ENCODE results near the gene ZNF445.
"Not testable (repeated sequence)": the region's sequence is repeated elsewhere in the genome, so short reads cannot be mapped to it uniquely, and the experiment has no call there.

ZNF445 gene

GRCh38 chr3:44476181-44476611 lies 1.3 kb downstream of the ZNF445 start:
- DNase-seq: no peak
- ATAC-seq: no peak

- not testable (repeated sequence) for DNase-seq, ATAC-seq
Observed at GRCh38 chr3:44474886-44475285, 2.6 kb downstream of the ZNF445 start.

- DNase-seq (no peak), ATAC-seq (no peak)
Observed at GRCh38 chr3:44470430-44470829, 7.0 kb downstream of the ZNF445 start.

- DNase-seq: no peak
- ATAC-seq: no peak
Observed at GRCh38 chr3:44469914-44470313, 7.6 kb downstream of the ZNF445 start.

GRCh38 chr3:44468572-44469520 lies 8.6 kb downstream of the ZNF445 start:
- DNase-seq (peak; percentile 31), ATAC-seq (no peak)

- not testable (repeated sequence) for ATAC-seq, DNase-seq
Observed at GRCh38 chr3:44468099-44468537, 9.4 kb downstream of the ZNF445 start.

- ATAC-seq (no peak), DNase-seq (no peak)
Observed at GRCh38 chr3:44467241-44467640, 10.2 kb downstream of the ZNF445 start.

GRCh38 chr3:44464920-44465319 lies 12.6 kb downstream of the ZNF445 start:
- DNase-seq, ATAC-seq: not testable (repeated sequence)

GRCh38 chr3:44464509-44464908 lies 13.0 kb downstream of the ZNF445 start:
- no peak for DNase-seq
- ATAC-seq: no peak

- not testable (repeated sequence) for DNase-seq, ATAC-seq
Observed at GRCh38 chr3:44460050-44460449, 17.4 kb downstream of the ZNF445 start.

- ATAC-seq (no peak), DNase-seq (no peak)
Observed at GRCh38 chr3:44455318-44455717, 22.2 kb downstream of the ZNF445 start.

GRCh38 chr3:44454258-44454657 lies 23.2 kb downstream of the ZNF445 start:
- ATAC-seq: no peak

GRCh38 chr3:44451441-44451840 lies 26.0 kb downstream of the ZNF445 start:
- no peak for DNase-seq
- ATAC-seq: no peak

More at GRCh38 chr3:44454258-44454657, 23.2 kb downstream of the ZNF445 start:
- DNase-seq: no peak

- no peak for DNase-seq
- ATAC-seq: no peak
Observed at GRCh38 chr3:44446929-44447328, 30.5 kb downstream of the ZNF445 start.

- DNase-seq (no peak), ATAC-seq (no peak)
Observed at GRCh38 chr3:44445786-44446185, 31.7 kb downstream of the ZNF445 start.

GRCh38 chr3:44444896-44445691 lies 32.4 kb downstream of the ZNF445 start:
- DNase-seq: no peak
- ATAC-seq: no peak

- ATAC-seq: no peak
Observed at GRCh38 chr3:44444437-44444836, 33.0 kb downstream of the ZNF445 start.

GRCh38 chr3:44442596-44443309 lies 34.7 kb downstream of the ZNF445 start:
- ATAC-seq (no peak), DNase-seq (no peak)

More at GRCh38 chr3:44444437-44444836, 33.0 kb downstream of the ZNF445 start:
- DNase-seq: no peak

- DNase-seq (peak; percentile 71), ATAC-seq (peak; percentile 99)
Observed at GRCh38 chr3:44439499-44440295, 37.8 kb downstream of the ZNF445 start.

- no peak for ATAC-seq
- no peak for DNase-seq
Observed at GRCh38 chr3:44437800-44438199, 39.7 kb downstream of the ZNF445 start.

GRCh38 chr3:44436181-44436580 lies 41.3 kb downstream of the ZNF445 start:
- DNase-seq: no peak

More at GRCh38 chr3:44436181-44436580, 41.3 kb downstream of the ZNF445 start:
- no peak for ATAC-seq
